GM23338 (cell line): ENCODE measurements around the gene UNC45A. TPM values are rescaled to one million over a fixed set of nuclear protein-coding genes. Genes with fewer than 3 reads are reported as not detected.

ENCODE experiments used
- ATAC-seq: fragments of 200-7000 bp; cut with Tn5 transposase; 3 replicates; pipeline ENCODE4 v1.9.1; 2020
- DNase-seq: peaks from one replicate; pipeline ENCODE4 v3.0.0-alpha.2; 2015; ENCODE audit warnings: low spot score
- H2AFZ ChIP-seq: fragments of 200-600 bp; sonication (generic); 2 replicates; pipeline ENCODE4 v1.8.0; 2016; ENCODE audit warnings: antibody characterized with exemption, mild to moderate bottlenecking, moderate library complexity
- H3F3A ChIP-seq: fragments of 200-600 bp; sonication (generic); replicated peaks from 2 replicates; pipeline ENCODE4 v1.8.0; 2017; ENCODE audit warnings: antibody characterized with exemption, mixed run types, low read depth
- H3K27ac ChIP-seq: fragments of 200-600 bp; sonication (generic); 2 replicates; pipeline ENCODE4 v1.6.1; 2016; ENCODE audit warnings: low read depth
- H3K27me3 ChIP-seq: fragments of 200-600 bp; sonication (generic); 2 replicates; pipeline ENCODE4 v1.8.0; 2016; ENCODE audit warnings: mild to moderate bottlenecking, mixed run types, moderate library complexity; ENCODE audit not compliant: insufficient read depth
- H3K36me3 ChIP-seq: fragments of 200-600 bp; sonication (generic); 2 replicates; pipeline ENCODE4 v1.8.0; 2016; ENCODE audit warnings: mild to moderate bottlenecking; ENCODE audit not compliant: insufficient read depth
- H3K4me1 ChIP-seq: fragments of 200-600 bp; sonication (generic); 2 replicates; pipeline ENCODE4 v1.8.0; 2016; ENCODE audit warnings: mild to moderate bottlenecking, moderate library complexity; ENCODE audit not compliant: insufficient read depth
- H3K4me2 ChIP-seq: fragments of 200-600 bp; sonication (generic); 2 replicates; pipeline ENCODE4 v1.7.1; 2017; ENCODE audit warnings: mixed run types
- H3K4me3 ChIP-seq: fragments of 200-600 bp; sonication (generic); 2 replicates; pipeline ENCODE4 v1.6.1; 2016; ENCODE audit warnings: mixed run types
- H3K79me2 ChIP-seq: fragments of 200-600 bp; sonication (generic); replicated peaks from 2 replicates; pipeline ENCODE4 v1.8.0; 2017; ENCODE audit warnings: mild to moderate bottlenecking; ENCODE audit not compliant: insufficient read depth
- H3K9me2 ChIP-seq: fragments of 200-600 bp; sonication (generic); 2 replicates; pipeline ENCODE4 v1.8.0; 2017; ENCODE audit not compliant: insufficient read depth
- H4K20me1 ChIP-seq: fragments of 200-600 bp; sonication (generic); replicated peaks from 2 replicates; pipeline ENCODE4 v1.8.0; 2017; ENCODE audit warnings: mild to moderate bottlenecking; ENCODE audit not compliant: insufficient read depth
- H3K27ac Mint-ChIP-seq: 2 replicates; pipeline ENCODE4 v1.8.0; 2020; ENCODE audit warnings: inconsistent platforms, mild to moderate bottlenecking, moderate library complexity, mixed read lengths
- H3K27me3 Mint-ChIP-seq: 3 replicates; pipeline ENCODE4 v1.8.0; 2022; ENCODE audit warnings: low read depth, mild to moderate bottlenecking, moderate library complexity, mixed read lengths, inconsistent platforms; ENCODE audit not compliant: insufficient read depth, poor library complexity
- H3K36me3 Mint-ChIP-seq: 3 replicates; pipeline ENCODE4 v1.8.0; 2021; ENCODE audit warnings: low read depth, mild to moderate bottlenecking, inconsistent platforms, moderate library complexity, mixed read lengths
- H3K4me1 Mint-ChIP-seq: 3 replicates; pipeline ENCODE4 v1.8.0; 2020; ENCODE audit warnings: mild to moderate bottlenecking, inconsistent platforms, mixed read lengths
- H3K4me3 Mint-ChIP-seq: 3 replicates; pipeline ENCODE4 v1.8.0; 2021; ENCODE audit warnings: moderate library complexity, mild to moderate bottlenecking, inconsistent platforms, mixed read lengths
- H3K9me3 Mint-ChIP-seq: 3 replicates; pipeline ENCODE4 v1.8.0; 2020; ENCODE audit warnings: moderate library complexity, mild to moderate bottlenecking, inconsistent platforms, mixed read lengths
- CREB1 ChIP-seq: fragments of 250-450 bp; sonication (Bioruptor Pico); IDR thresholded peaks from 2 replicates; pipeline ENCODE4 v1.5.0; 2020; ENCODE audit warnings: low read depth, mild to moderate bottlenecking, moderate library complexity
- ETS1 ChIP-seq: IDR thresholded peaks from 2 replicates; pipeline ENCODE4 v1.6.1; 2016; ENCODE audit warnings: antibody characterized with exemption
- EZH2phosphoT487 ChIP-seq: fragments of 200-600 bp; sonication (generic); IDR thresholded peaks from one replicate; pipeline ENCODE4 v1.8.1; 2018; ENCODE audit warnings: antibody characterized with exemption; ENCODE audit not compliant: unreplicated experiment
- JUNB ChIP-seq: IDR thresholded peaks from one replicate; pipeline ENCODE4 v1.6.1; 2016; ENCODE audit warnings: antibody characterized with exemption; ENCODE audit not compliant: unreplicated experiment
- NANOG ChIP-seq: IDR thresholded peaks from 2 replicates; pipeline ENCODE4 v1.6.1; 2016; ENCODE audit warnings: antibody characterized with exemption, borderline replicate concordance
- REST ChIP-seq: IDR thresholded peaks from one replicate; pipeline ENCODE4 v1.6.1; 2018; ENCODE audit warnings: antibody characterized with exemption; ENCODE audit not compliant: unreplicated experiment
- ZNF114 ChIP-seq: fragments of 250-450 bp; sonication (Bioruptor Pico); IDR thresholded peaks from 2 replicates; pipeline ENCODE4 v1.5.0; 2020; ENCODE audit warnings: mild to moderate bottlenecking, moderate library complexity
- polyA plus RNA-seq: library from polyadenylated mRNA; unstranded; fragments of >200 nt; fragmentation: Nextera tagmentation; extraction: Ambion mirVana; gene quantifications from 2 replicates; pipeline ENCODE4 v1.2.1, GENCODE V29; 2016
- total RNA-seq: library from RNA; depleted of rRNA; stranded (reverse); fragments of >200 nt; shearing (Covaris generic); gene quantifications from 2 replicates; pipeline ENCODE4 v1.2.3, GENCODE V29; 2014

The UNC45A gene
- total and polyA plus RNA-seq, 2 experiments from 2014 or later = 40.2 to 86.8 TPM

- Mint-ChIP-seq H3K4me3 (peak overlapping the region; percentile 35; the same call in 2 of the 3 replicates), H3K9me3 (no peaks in the 10 kb centered on the region), H3K36me3 (no peaks in the 10 kb centered on the region), H3K27me3 (peaks cover 11% of the 10 kb centered on the region), H3K27ac (no peak overlapping the region), H3K4me1 (peaks cover 18% of the 10 kb centered on the region)
- Histone ChIP-seq H3K4me2 (no peak overlapping the region), H3K27ac (no peak overlapping the region), H3K27me3 (peaks cover 10% of the 10 kb centered on the region; the same call in 1 of the 2 replicates), H3K79me2 (no peaks in the 10 kb centered on the region), H3K4me1 (peaks cover 14% of the 10 kb centered on the region), H3K36me3 (no peaks in the 10 kb centered on the region), H3K4me3 (no peak overlapping the region), H4K20me1 (no peaks in the 10 kb centered on the region), H3F3A (peaks cover under 1% of the 10 kb centered on the region; the same call in 1 of the 2 replicates), H2AFZ (no peak overlapping the region), H3K9me2 (no peaks in the 10 kb centered on the region)
- ATAC-seq (no peak), DNase-seq (no peak)
- TF ChIP-seq JUNB = no peak
- TF ChIP-seq ZNF114 (CRISPR knock-in tag) = no peak
- no peak for TF ChIP-seq ETS1
- TF ChIP-seq REST = no peak
- TF ChIP-seq EZH2phosphoT487 = no peak
These were observed 5.7 kb upstream of the UNC45A start for GRCh38 chr15:90929246-90930019.

DNA sequence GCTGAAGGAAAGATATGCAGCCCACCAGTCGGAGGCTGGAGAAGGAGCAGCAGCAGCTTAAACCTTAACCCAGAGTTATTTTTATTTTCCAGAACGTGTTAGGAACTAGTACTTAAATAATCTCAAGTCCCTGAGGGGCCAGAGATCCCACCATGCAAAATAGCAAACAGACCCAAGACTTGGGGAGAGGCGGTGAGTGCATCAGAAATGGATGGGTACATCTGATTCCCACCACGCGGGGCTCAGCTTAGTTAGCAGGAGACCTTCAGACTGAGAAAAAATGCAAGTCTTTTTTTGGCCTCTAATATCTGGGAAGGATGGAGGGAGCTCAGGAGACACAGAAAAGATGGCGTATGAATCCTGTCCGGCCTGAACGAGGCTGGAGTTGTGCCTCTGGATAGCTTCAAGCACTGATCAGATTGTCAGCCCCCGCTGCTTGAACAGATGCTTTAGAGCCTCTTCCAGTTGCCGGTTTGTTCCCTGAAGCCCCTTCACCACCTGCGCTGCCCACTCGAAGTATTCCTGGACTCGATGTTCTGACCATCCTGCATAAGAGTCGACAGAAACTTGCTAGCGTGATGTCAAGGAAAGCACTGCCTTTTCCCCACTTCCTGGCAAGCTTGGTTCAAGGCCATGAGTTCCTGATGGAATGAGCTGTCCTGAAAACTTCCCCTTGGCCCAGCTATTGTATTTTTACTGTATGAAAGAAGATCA is 4.1 kb upstream of the UNC45A start:
- DNase-seq = no peak
- no peaks in the 10 kb centered on the region for H3K36me3 Mint-ChIP-seq
- no peak for ATAC-seq
- peaks cover 10% of the 10 kb centered on the region; the same call in 1 of the 2 replicates for H3K27me3 ChIP-seq
- peaks cover 19% of the 10 kb centered on the region for H3K4me1 ChIP-seq
- peak overlapping the region; percentile 97 for H3K4me2 ChIP-seq
- peaks cover 11% of the 10 kb centered on the region for H3K27me3 Mint-ChIP-seq
- H3K4me3 ChIP-seq = no peak overlapping the region; the same call in 1 of the 2 replicates
- H3F3A ChIP-seq = peaks cover 6% of the 10 kb centered on the region; the same call in 1 of the 2 replicates
- no peak overlapping the region for H3K27ac ChIP-seq
- H3K4me3 Mint-ChIP-seq = peak overlapping the region; percentile 97
- H3K4me1 Mint-ChIP-seq = peaks cover 21% of the 10 kb centered on the region
- no peaks in the 10 kb centered on the region for H3K36me3 ChIP-seq
- H3K9me2 ChIP-seq = no peaks in the 10 kb centered on the region
- no peaks in the 10 kb centered on the region for H4K20me1 ChIP-seq
- H3K9me3 Mint-ChIP-seq = no peaks in the 10 kb centered on the region
- no peak overlapping the region for H3K27ac Mint-ChIP-seq
- no peaks in the 10 kb centered on the region; the same call in 1 of the 2 replicates for H3K79me2 ChIP-seq
- H2AFZ ChIP-seq = no peak overlapping the region
- TF ChIP-seq CREB1 (CRISPR knock-in tag) = no peak
- no peak for TF ChIP-seq ETS1
- no peak for TF ChIP-seq REST
- no peak for TF ChIP-seq NANOG
